Measurements from ENCODE around the gene RNF123.
"Not testable (repeated sequence)": the region's sequence is repeated elsewhere in the genome, so short reads cannot be mapped to it uniquely, and the experiment has no call there.

DNA sequence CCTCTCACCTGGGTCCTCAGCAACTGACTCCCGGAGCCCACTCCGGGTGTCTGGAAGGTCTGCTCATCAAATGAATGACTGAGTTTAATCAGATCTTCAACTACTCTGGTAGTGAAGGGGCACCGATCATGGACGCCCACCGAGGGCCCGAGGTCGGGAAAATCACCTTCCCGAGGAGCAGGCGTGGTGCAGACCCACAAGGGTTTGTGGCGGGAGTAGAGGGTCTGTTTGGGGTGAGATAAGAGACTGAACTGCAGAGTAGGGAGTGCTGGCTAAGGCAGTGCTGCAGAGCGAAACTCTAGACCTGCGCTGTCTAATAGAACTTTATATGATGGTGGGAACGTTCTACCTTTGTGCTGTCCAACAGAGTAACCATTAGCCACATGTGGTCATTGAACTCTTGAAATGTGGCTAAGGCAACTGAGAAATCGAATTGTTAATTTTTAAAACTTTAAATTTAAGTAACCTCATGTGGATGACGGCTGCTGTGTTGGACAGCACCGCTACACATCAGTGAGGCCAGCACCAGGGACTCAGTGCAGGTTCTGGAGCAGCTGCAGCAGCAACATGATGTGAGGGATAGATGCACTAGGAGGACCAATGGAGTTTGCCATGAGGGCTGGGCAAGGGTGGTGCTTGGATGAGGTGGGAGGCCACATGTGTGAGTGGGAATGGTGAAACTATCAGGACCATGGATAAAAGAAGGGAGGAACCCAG is 709 bp downstream of the RNF123 start:
- not testable (repeated sequence) for TF ChIP-seq POLR2AphosphoS5 (IDR thresholded peaks at IDR 0.05; ENCODE audit: low read depth); CTCF (IDR thresholded peaks at IDR 0.05; ENCODE audit: insufficient read depth, low read length)

All from HL-60 (cell line).